Measurements from ENCODE around the gene EMILIN2.
"Not testable (repeated sequence)": the region's sequence is repeated elsewhere in the genome, so short reads cannot be mapped to it uniquely, and the experiment has no call there.

EMILIN2 gene

GRCh38 chr18:2846636-2847316, at the start of gene EMILIN2:
Gene EMILIN2, plus strand, starts transcription at chr18:2847006. Its CDS starts 183 bp downstream, at chr18:2847189.
- peak; percentile 52 for DNase-seq

GRCh38 chr18:2797951-2798350, 48.9 kb upstream of the EMILIN2 start:
- DNase-seq = no peak

GRCh38 chr18:2799369-2799768, 47.4 kb upstream of the EMILIN2 start:
- no peak for DNase-seq

GRCh38 chr18:2805970-2806943, 40.5 kb upstream of the EMILIN2 start:
- no peak for DNase-seq

GRCh38 chr18:2808640-2809039, 38.2 kb upstream of the EMILIN2 start:
- not testable (repeated sequence) for DNase-seq

- DNase-seq = not testable (repeated sequence)
These were observed 37.1 kb upstream of the EMILIN2 start for GRCh38 chr18:2809666-2810183.

- DNase-seq = no peak
These were observed 35.4 kb upstream of the EMILIN2 start for GRCh38 chr18:2811416-2811815.

GRCh38 chr18:2814928-2815327, 31.9 kb upstream of the EMILIN2 start:
- DNase-seq = no peak

GRCh38 chr18:2818281-2818680, 28.5 kb upstream of the EMILIN2 start:
- DNase-seq = no peak

- no peak for DNase-seq
These were observed 25.1 kb upstream of the EMILIN2 start for GRCh38 chr18:2821695-2822094.

GRCh38 chr18:2822213-2822921, 24.4 kb upstream of the EMILIN2 start:
- no peak for DNase-seq

- no peak for DNase-seq
These were observed 23.6 kb upstream of the EMILIN2 start for GRCh38 chr18:2823202-2823601.

- no peak for DNase-seq
These were observed 22.8 kb upstream of the EMILIN2 start for GRCh38 chr18:2823966-2824365.

- no peak for DNase-seq
These were observed 21.9 kb upstream of the EMILIN2 start for GRCh38 chr18:2824865-2825264.

- no peak for DNase-seq
These were observed 21.1 kb upstream of the EMILIN2 start for GRCh38 chr18:2825613-2826175.

- no peak for DNase-seq
These were observed 20.2 kb upstream of the EMILIN2 start for GRCh38 chr18:2826581-2826980.

GRCh38 chr18:2827061-2827460, 19.7 kb upstream of the EMILIN2 start:
- no peak for DNase-seq

GRCh38 chr18:2836118-2836517, 10.7 kb upstream of the EMILIN2 start:
- not testable (repeated sequence) for DNase-seq

GRCh38 chr18:2837290-2837689, 9.5 kb upstream of the EMILIN2 start:
- not testable (repeated sequence) for DNase-seq

GRCh38 chr18:2839202-2839601, 7.6 kb upstream of the EMILIN2 start:
- no peak for DNase-seq

GRCh38 chr18:2840521-2840920, 6.3 kb upstream of the EMILIN2 start:
- DNase-seq = no peak

GRCh38 chr18:2843146-2843545, 3.7 kb upstream of the EMILIN2 start:
- no peak for DNase-seq

- peak; percentile 15 for DNase-seq
These were observed 1.6 kb upstream of the EMILIN2 start for GRCh38 chr18:2845172-2845571.
